IPS-18c (cell line): Measurements from ENCODE around the gene MRPS25.

Experiments used
- H3K4me3 ChIP-seq: 2 replicates; pipeline ENCODE4 v1.7.0; 2013; ENCODE audit warnings: low read depth, mild to moderate bottlenecking, low read length, moderate library complexity; ENCODE audit not compliant: insufficient read depth
- H3K9me3 ChIP-seq: one replicate; pipeline ENCODE4 v1.6.1; 2013; ENCODE audit warnings: mild to moderate bottlenecking, low read length, moderate library complexity; ENCODE audit not compliant: control insufficient read depth, insufficient read depth

The MRPS25 gene

GRCh38 chr3:15091575-15091974 lies 26.5 kb upstream of the MRPS25 start:
- Histone ChIP-seq H3K9me3 (no peaks in the 10 kb centered on the region), H3K4me3 (no peak overlapping the region)

- Histone ChIP-seq H3K4me3 (no peak overlapping the region), H3K9me3 (no peaks in the 10 kb centered on the region)
These were observed 24.1 kb upstream of the MRPS25 start for GRCh38 chr3:15089201-15089600.

- no peak overlapping the region for H3K4me3 ChIP-seq
- H3K9me3 ChIP-seq: no peaks in the 10 kb centered on the region
These were observed 21.6 kb upstream of the MRPS25 start for GRCh38 chr3:15086699-15087098.

GRCh38 chr3:15086263-15086662 lies 21.1 kb upstream of the MRPS25 start:
- no peaks in the 10 kb centered on the region for H3K9me3 ChIP-seq
- no peak overlapping the region for H3K4me3 ChIP-seq

- no peaks in the 10 kb centered on the region for H3K9me3 ChIP-seq
- H3K4me3 ChIP-seq: no peak overlapping the region
These were observed 18.1 kb upstream of the MRPS25 start for GRCh38 chr3:15083252-15083651.

GRCh38 chr3:15081960-15082664 lies 17.0 kb upstream of the MRPS25 start:
- no peaks in the 10 kb centered on the region for H3K9me3 ChIP-seq
- H3K4me3 ChIP-seq: no peak overlapping the region

GRCh38 chr3:15079091-15079490 lies 14.0 kb upstream of the MRPS25 start:
- H3K4me3 ChIP-seq: no peak overlapping the region
- H3K9me3 ChIP-seq: no peaks in the 10 kb centered on the region

GRCh38 chr3:15074500-15074899 lies 9.4 kb upstream of the MRPS25 start:
- Histone ChIP-seq H3K4me3 (no peak overlapping the region), H3K9me3 (no peaks in the 10 kb centered on the region)

GRCh38 chr3:15071699-15072098 lies 6.6 kb upstream of the MRPS25 start:
- Histone ChIP-seq H3K4me3 (no peak overlapping the region), H3K9me3 (no peaks in the 10 kb centered on the region)

- no peak overlapping the region for H3K4me3 ChIP-seq
These were observed 4.3 kb upstream of the MRPS25 start for GRCh38 chr3:15069441-15069840.

GRCh38 chr3:15066467-15066866 lies 1.4 kb upstream of the MRPS25 start:
- no peaks in the 10 kb centered on the region for H3K9me3 ChIP-seq
- H3K4me3 ChIP-seq: no peak overlapping the region

More at GRCh38 chr3:15069441-15069840, 4.3 kb upstream of the MRPS25 start:
- no peaks in the 10 kb centered on the region for H3K9me3 ChIP-seq

GRCh38 chr3:15065550-15066007 lies 464 bp upstream of the MRPS25 start:
- Histone ChIP-seq H3K4me3 (peak overlapping the region; percentile 91), H3K9me3 (no peaks in the 10 kb centered on the region)

GRCh38 chr3:15064299-15064834 lies 748 bp downstream of the MRPS25 start:
- Histone ChIP-seq H3K9me3 (no peaks in the 10 kb centered on the region), H3K4me3 (peak overlapping the region; percentile 91)

GRCh38 chr3:15063656-15064286 lies 1.3 kb downstream of the MRPS25 start:
- H3K4me3 ChIP-seq: peak overlapping the region; percentile 91
- H3K9me3 ChIP-seq: no peaks in the 10 kb centered on the region

- no peak overlapping the region; the same call in 1 of the 2 replicates for H3K4me3 ChIP-seq
- no peaks in the 10 kb centered on the region for H3K9me3 ChIP-seq
These were observed 1.9 kb downstream of the MRPS25 start for GRCh38 chr3:15063238-15063637.

- H3K9me3 ChIP-seq: no peaks in the 10 kb centered on the region
These were observed 5.1 kb downstream of the MRPS25 start for GRCh38 chr3:15060029-15060428.

GRCh38 chr3:15056676-15057404 lies 8.3 kb downstream of the MRPS25 start:
- Histone ChIP-seq H3K4me3 (no peak overlapping the region), H3K9me3 (no peaks in the 10 kb centered on the region)

More at GRCh38 chr3:15060029-15060428, 5.1 kb downstream of the MRPS25 start:
- no peak overlapping the region for H3K4me3 ChIP-seq
